Keratinocyte (primary cell): Measurements from ENCODE around the gene SLC7A1. TPM values are rescaled to one million over a fixed set of nuclear protein-coding genes. Genes with fewer than 3 reads are reported as not detected.

Experiments
- DNase-seq: peaks from one replicate; pipeline ENCODE4 v3.0.0-alpha.2; 2011; ENCODE audit warnings: low read depth, missing footprints, low spot score
- FAIRE-seq: peaks from 2 replicates; lab custom pipeline; 2011; peaks lifted over from hg19 to GRCh38; lab: Jason Lieb, UNC
- H2AFZ ChIP-seq: 2 replicates; pipeline ENCODE4 v1.6.0; 2012; ENCODE audit warnings: low read length, control low read depth, inconsistent platforms; ENCODE audit not compliant: control insufficient read depth
- H3K27ac ChIP-seq: 2 replicates; pipeline ENCODE4 v1.5.1; 2011; ENCODE audit warnings: low read length; ENCODE audit not compliant: control insufficient read depth, insufficient read depth
- H3K27me3 ChIP-seq: 3 replicates; pipeline ENCODE4 v1.6.0; 2011; ENCODE audit warnings: low read length; ENCODE audit not compliant: control insufficient read depth, insufficient read depth; ENCODE audit errors: extremely low read depth
- H3K36me3 ChIP-seq, 2 experiments: 2 replicates in 1 of 2; 3 replicates in 1 of 2; pipeline ENCODE4 v1.5.1; 2011; ENCODE audit warnings: low read length in 2 of 2, mild to moderate bottlenecking in 1 of 2; ENCODE audit not compliant: control insufficient read depth in 2 of 2, insufficient read depth in 2 of 2; ENCODE audit errors: extremely low read depth in 1 of 2
- H3K4me1 ChIP-seq: 3 replicates; pipeline ENCODE4 v1.5.1; 2011; ENCODE audit warnings: low read length; ENCODE audit not compliant: control insufficient read depth, insufficient read depth; ENCODE audit errors: extremely low read depth
- H3K4me2 ChIP-seq: 3 replicates; pipeline ENCODE4 v1.6.0; 2011; ENCODE audit warnings: low read depth, low read length; ENCODE audit not compliant: control insufficient read depth, insufficient read depth; ENCODE audit errors: extremely low read depth
- H3K4me3 ChIP-seq, 3 experiments: fragments of 200-600 bp in 1 of 3; sonication (generic) in 1 of 3; 2 replicates in 2 of 3; 3 replicates in 1 of 3; pipeline ENCODE4 v1.5.1; 2011 to 2016; ENCODE audit warnings: low read length in 3 of 3, mild to moderate bottlenecking in 3 of 3, control low read depth in 2 of 3, inconsistent platforms in 1 of 3, low read depth in 1 of 3, mixed read lengths in 1 of 3, mixed run types in 1 of 3, moderate library complexity in 1 of 3; ENCODE audit not compliant: control insufficient read depth in 2 of 3, insufficient read depth in 2 of 3; ENCODE audit errors: extremely low read depth in 1 of 3
- H3K79me2 ChIP-seq: 2 replicates; pipeline ENCODE4 v1.6.0; 2012; ENCODE audit warnings: low read length; ENCODE audit not compliant: control insufficient read depth, insufficient read depth
- H3K9ac ChIP-seq: 3 replicates; pipeline ENCODE4 v1.6.0; 2011; ENCODE audit warnings: low read length; ENCODE audit not compliant: control insufficient read depth, insufficient read depth; ENCODE audit errors: extremely low read depth
- H3K9me1 ChIP-seq: 3 replicates; pipeline ENCODE4 v1.6.0; 2011; ENCODE audit warnings: low read length; ENCODE audit not compliant: control insufficient read depth, insufficient read depth; ENCODE audit errors: extremely low read depth
- H3K9me3 ChIP-seq: 2 replicates; pipeline ENCODE4 v1.5.1; 2012; ENCODE audit warnings: low read depth, low read length; ENCODE audit not compliant: control insufficient read depth
- H4K20me1 ChIP-seq: 3 replicates; pipeline ENCODE4 v1.6.0; 2011; ENCODE audit warnings: low read length; ENCODE audit not compliant: control insufficient read depth, insufficient read depth; ENCODE audit errors: extremely low read depth
- CTCF ChIP-seq, 3 experiments: IDR thresholded peaks in 1 of 3; conservative IDR thresholded peaks in 1 of 3; optimal IDR thresholded peaks in 1 of 3; 2 replicates in 2 of 3; 3 replicates in 1 of 3; pipeline versions ENCODE3 to v1.5.1; 2011; ENCODE audit warnings: low read length in 3 of 3, mild to moderate bottlenecking in 3 of 3, moderate library complexity in 2 of 3, control low read depth in 1 of 3, inconsistent platforms in 1 of 3; ENCODE audit not compliant: insufficient read depth in 2 of 3; ENCODE audit errors: extremely low read depth in 1 of 3
- EZH2 ChIP-seq: IDR thresholded peaks from one replicate; pipeline ENCODE4 v1.6.1; 2012; ENCODE audit warnings: inconsistent platforms, mild to moderate bottlenecking, low read length, moderate library complexity
- dilution Hi-C: fragments of 300-500 bp; cut with MboI; formaldehyde crosslinking; loops from one replicate; pipeline ENCODE4 v1.7.0; 2020; ENCODE audit warnings: low sequenced_read_pairs; ENCODE audit not compliant: extremely low pct_ligation_motif_present
- polyA plus RNA-seq, 5 experiments: library from polyadenylated mRNA; depleted of rRNA in 3 of 5; stranded (reverse) in 3 of 5; stranded (forward) in 1 of 5; unstranded in 1 of 5; fragments of >200 nt; gene quantifications; 1 replicate in 1 of 5; 2 replicates in 3 of 5; 3 replicates in 1 of 5; pipeline versions ENCODE4 v1.2.1 to v1.2.3, GENCODE V29; 2011 to 2012; ENCODE audit warnings: missing spikeins in 2 of 5, low read depth in 1 of 5, low replicate concordance in 1 of 5

The SLC7A1 gene
- polyA plus RNA-seq, 1 donor (not counting 4 experiments of a cell fraction or from before 2014, with no cell fraction given) = 41.5 TPM

GRCh38 chr13:29459813-29460355, 135.6 kb downstream of the SLC7A1 start:
- FAIRE-seq (peak; percentile 89), DNase-seq (peak; percentile 62)
- H3K36me3 ChIP-seq = no peaks in the 10 kb centered on the region
- no peak overlapping the region for H3K27ac ChIP-seq
- dilution Hi-C loops = no loop called here
- peak overlapping the region; percentile 0 for H2AFZ ChIP-seq
- H4K20me1 ChIP-seq = no peaks in the 10 kb centered on the region
- no peaks in the 10 kb centered on the region for H3K27me3 ChIP-seq
- no peaks in the 10 kb centered on the region for H3K9me3 ChIP-seq
- no peaks in the 10 kb centered on the region for H3K9me1 ChIP-seq
- TF ChIP-seq CTCF (optimal IDR thresholded peaks at IDR 0.05 in 1 of 3, IDR thresholded peaks at IDR 0.05 in 1 of 3, conservative IDR thresholded peaks at IDR 0.05 in 1 of 3; ENCODE audit: extremely low read depth in 1 of 3, insufficient read depth in 2 of 3, low read length in 3 of 3) = no peak
- TF ChIP-seq EZH2 = no peak
- peak overlapping the region; percentile 47 for H3K4me2 ChIP-seq
- H3K4me1 ChIP-seq = peaks cover 39% of the 10 kb centered on the region
- H3K4me3 ChIP-seq = no peak overlapping the region
- no peak overlapping the region for H3K9ac ChIP-seq
- H3K79me2 ChIP-seq = no peaks in the 10 kb centered on the region
